Coronary artery (tissue), 2 donors: ENCODE measurements around the gene LCK.

ENCODE experiments used
- DNase-seq: peaks from one replicate; pipeline ENCODE4 v3.0.0-alpha.2; 2017; ENCODE audit warnings: low spot score
- H3K27ac ChIP-seq, 2 donors: fragments of 200-600 bp; sonication (generic); one replicate each; pipeline ENCODE4 v1.5.1; 2016 to 2019
- H3K4me3 ChIP-seq: fragments of 200-600 bp; sonication (generic); 2 replicates; pipeline ENCODE4 v1.5.1; 2016; ENCODE audit warnings: mild to moderate bottlenecking, moderate library complexity
- TF ChIP-seq, protein P1 (sequence below): fragments of 200-600 bp; sonication (generic); IDR thresholded peaks from one replicate; pipeline ENCODE4 v1.5.1; 2019; ENCODE audit warnings: antibody characterized with exemption

Gene LCK

GRCh38 chr1:32334864-32335534 is 83.9 kb downstream of the LCK start:
- peak overlapping the region in 1 of 2 donors; percentile 73 for H3K27ac ChIP-seq
- no peak for DNase-seq
- H3K4me3 ChIP-seq = peak overlapping the region; percentile 81
- TF ChIP-seq, protein P1, sequence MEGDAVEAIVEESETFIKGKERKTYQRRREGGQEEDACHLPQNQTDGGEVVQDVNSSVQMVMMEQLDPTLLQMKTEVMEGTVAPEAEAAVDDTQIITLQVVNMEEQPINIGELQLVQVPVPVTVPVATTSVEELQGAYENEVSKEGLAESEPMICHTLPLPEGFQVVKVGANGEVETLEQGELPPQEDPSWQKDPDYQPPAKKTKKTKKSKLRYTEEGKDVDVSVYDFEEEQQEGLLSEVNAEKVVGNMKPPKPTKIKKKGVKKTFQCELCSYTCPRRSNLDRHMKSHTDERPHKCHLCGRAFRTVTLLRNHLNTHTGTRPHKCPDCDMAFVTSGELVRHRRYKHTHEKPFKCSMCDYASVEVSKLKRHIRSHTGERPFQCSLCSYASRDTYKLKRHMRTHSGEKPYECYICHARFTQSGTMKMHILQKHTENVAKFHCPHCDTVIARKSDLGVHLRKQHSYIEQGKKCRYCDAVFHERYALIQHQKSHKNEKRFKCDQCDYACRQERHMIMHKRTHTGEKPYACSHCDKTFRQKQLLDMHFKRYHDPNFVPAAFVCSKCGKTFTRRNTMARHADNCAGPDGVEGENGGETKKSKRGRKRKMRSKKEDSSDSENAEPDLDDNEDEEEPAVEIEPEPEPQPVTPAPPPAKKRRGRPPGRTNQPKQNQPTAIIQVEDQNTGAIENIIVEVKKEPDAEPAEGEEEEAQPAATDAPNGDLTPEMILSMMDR = peak; percentile 36

GRCh38 chr1:32335535-32335789 is 84.4 kb downstream of the LCK start:
- TF ChIP-seq, protein P1 = no peak
- H3K4me3 ChIP-seq = peak overlapping the region; percentile 81
- peak overlapping the region in 1 of 2 donors; percentile 73 for H3K27ac ChIP-seq

More at GRCh38 chr1:32335535-32335789, 84.4 kb downstream of the LCK start:
- no peak for DNase-seq
